Vagina (tissue), 2 donors: Measurements from ENCODE around the gene GJA3. TPM values are rescaled to one million over a fixed set of nuclear protein-coding genes. Genes with fewer than 3 reads are reported as not detected.

Experiments used
- DNase-seq, 2 donors: peaks; one replicate each; pipeline ENCODE4 v3.0.0-alpha.2; 2017; ENCODE audit errors: extremely low spot score in 2 of 2
- H3K27ac ChIP-seq: fragments of 200-600 bp; sonication (generic); one replicate; pipeline ENCODE4 v1.5.1; 2019
- H3K27me3 ChIP-seq: fragments of 200-600 bp; sonication (generic); one replicate; pipeline ENCODE4 v1.5.1; 2019
- H3K36me3 ChIP-seq, 2 donors: fragments of 200-600 bp; sonication (generic); one replicate each; pipeline ENCODE4 v1.5.1; 2017 to 2019
- H3K4me1 ChIP-seq: fragments of 200-600 bp; sonication (generic); one replicate; pipeline ENCODE4 v1.5.1; 2019
- H3K4me3 ChIP-seq, 2 donors: fragments of 200-600 bp; sonication (generic); 1 replicate in 1 of 2; 2 replicates in 1 of 2; pipeline ENCODE4 v1.5.1; 2016 to 2019
- H3K9me3 ChIP-seq: fragments of 200-600 bp; sonication (generic); one replicate; pipeline ENCODE4 v1.5.1; 2019
- POLR2A ChIP-seq, 2 donors: fragments of 450-650 bp; IDR thresholded peaks; one replicate each; pipeline ENCODE4 v1.6.1; 2017; ENCODE audit warnings: antibody characterized with exemption in 2 of 2, mild to moderate bottlenecking in 2 of 2, moderate library complexity in 2 of 2
- POLR2AphosphoS5 ChIP-seq, 2 donors: sonication (generic); formaldehyde crosslinking; IDR thresholded peaks; one replicate each; pipeline ENCODE4 v1.9.0; 2017; ENCODE audit warnings: antibody characterized with exemption in 2 of 2, mild to moderate bottlenecking in 2 of 2, low read depth in 1 of 2; ENCODE audit not compliant: insufficient read depth in 1 of 2
- intact Hi-C: fragments of 100-400 bp; cut with DNase I; formaldehyde crosslinking; loops from one replicate; pipeline ENCODE4 v1.15.1; 2023
- total RNA-seq: library from RNA; depleted of rRNA; stranded (reverse); fragments of >200 nt; gene quantifications from one replicate; pipeline ENCODE4 v1.2.3, GENCODE V29; 2016
- TF ChIP-seq, protein P1 (sequence below), 3 experiments: fragments of 450-650 bp in 2 of 3; fragments of 200-600 bp in 1 of 3; sonication (generic) in 1 of 3; IDR thresholded peaks; one replicate each; pipeline ENCODE4 v1.5.1; 2017 to 2019; ENCODE audit warnings: antibody characterized with exemption in 3 of 3, mild to moderate bottlenecking in 2 of 3, moderate library complexity in 2 of 3

The GJA3 gene
- total RNA-seq, 1 donor from 2014 or later, result not detected

DNA sequence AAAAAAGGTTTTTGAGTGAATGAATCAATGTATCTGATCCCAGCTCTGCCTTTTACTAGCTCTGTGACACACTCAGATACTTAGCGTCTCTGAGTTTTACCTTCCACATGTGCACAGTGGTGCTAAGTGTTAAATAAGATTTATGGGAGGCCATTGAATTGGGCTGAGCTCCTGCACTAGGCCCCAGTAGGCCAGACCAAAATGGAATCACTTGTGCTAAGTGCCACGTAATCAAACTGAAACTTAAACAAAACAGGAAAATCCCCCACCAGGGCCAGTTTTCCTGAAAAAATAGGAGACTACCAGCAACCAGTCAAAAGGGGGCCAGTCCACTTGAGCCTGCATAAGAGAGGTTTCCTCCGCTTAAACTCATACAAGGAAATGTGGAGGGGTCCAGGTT lies 40.9 kb downstream of the GJA3 start:
- Histone ChIP-seq H3K27ac (peak overlapping the region; percentile 79), H3K9me3 (no peaks in the 10 kb centered on the region), H3K36me3 (no peaks in the 10 kb centered on the region), H3K4me1 (peaks cover 9% of the 10 kb centered on the region), H3K4me3 (peak overlapping the region in 1 of 2 donors; percentile 32), H3K27me3 (no peaks in the 10 kb centered on the region)
- DNase-seq, result no peak
- TF ChIP-seq POLR2A (IDR thresholded peaks at IDR 0.05) (no peak), POLR2AphosphoS5 (IDR thresholded peaks at IDR 0.05; ENCODE audit: insufficient read depth in 1 of 2, low read depth in 1 of 2) (no peak)
- TF ChIP-seq, protein P1, sequence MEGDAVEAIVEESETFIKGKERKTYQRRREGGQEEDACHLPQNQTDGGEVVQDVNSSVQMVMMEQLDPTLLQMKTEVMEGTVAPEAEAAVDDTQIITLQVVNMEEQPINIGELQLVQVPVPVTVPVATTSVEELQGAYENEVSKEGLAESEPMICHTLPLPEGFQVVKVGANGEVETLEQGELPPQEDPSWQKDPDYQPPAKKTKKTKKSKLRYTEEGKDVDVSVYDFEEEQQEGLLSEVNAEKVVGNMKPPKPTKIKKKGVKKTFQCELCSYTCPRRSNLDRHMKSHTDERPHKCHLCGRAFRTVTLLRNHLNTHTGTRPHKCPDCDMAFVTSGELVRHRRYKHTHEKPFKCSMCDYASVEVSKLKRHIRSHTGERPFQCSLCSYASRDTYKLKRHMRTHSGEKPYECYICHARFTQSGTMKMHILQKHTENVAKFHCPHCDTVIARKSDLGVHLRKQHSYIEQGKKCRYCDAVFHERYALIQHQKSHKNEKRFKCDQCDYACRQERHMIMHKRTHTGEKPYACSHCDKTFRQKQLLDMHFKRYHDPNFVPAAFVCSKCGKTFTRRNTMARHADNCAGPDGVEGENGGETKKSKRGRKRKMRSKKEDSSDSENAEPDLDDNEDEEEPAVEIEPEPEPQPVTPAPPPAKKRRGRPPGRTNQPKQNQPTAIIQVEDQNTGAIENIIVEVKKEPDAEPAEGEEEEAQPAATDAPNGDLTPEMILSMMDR (IDR thresholded peaks at IDR 0.05), result no peak
- intact Hi-C loops, result no loop called here

DNA sequence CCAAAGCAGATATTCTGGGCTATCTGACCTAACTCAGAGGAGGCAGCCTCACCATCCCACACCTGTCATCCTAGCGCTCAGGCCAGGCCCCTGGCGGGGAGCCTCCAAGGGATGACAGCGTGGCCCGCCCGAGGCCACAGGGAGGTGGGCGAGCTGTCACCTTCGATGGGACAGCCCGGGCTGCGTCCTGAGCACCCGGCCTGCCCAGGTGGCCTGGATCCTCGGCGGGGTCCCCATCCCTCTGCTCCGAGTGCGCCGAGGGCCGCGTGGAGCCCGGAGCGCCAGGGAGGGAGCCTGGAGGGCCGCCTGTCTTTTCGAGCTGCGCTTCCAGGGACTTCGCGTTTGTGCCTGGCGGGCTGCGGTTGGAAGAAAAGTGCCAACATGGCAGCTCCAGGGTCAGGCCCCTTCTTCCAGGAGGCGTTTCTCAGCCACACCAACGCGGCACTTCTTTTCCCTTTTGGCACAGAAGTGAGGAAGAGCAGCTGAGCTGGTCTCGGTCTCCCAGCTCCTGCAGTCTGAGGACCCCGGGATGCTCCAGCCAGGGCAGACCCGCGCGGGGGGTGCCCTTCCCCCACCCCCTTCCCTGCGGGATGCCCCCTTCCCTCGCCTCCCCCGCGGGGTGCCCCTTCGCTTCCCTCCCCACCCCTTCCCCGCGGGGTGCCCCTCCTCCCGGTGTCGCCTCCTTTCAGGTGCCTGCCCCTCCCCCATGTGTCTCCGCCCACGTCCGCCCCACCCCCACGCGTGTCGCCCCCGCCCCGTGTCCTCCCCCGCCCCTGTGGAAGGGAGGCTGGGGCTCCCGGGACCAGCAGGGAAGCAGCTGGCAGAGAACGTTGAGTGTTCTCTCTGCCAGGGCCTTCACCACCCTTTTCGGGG lies 42.3 kb downstream of the GJA3 start:
- Histone ChIP-seq H3K4me3 (peak overlapping the region; percentile 62 to 90), H3K4me1 (peaks cover 9% of the 10 kb centered on the region), H3K27ac (peak overlapping the region; percentile 79), H3K9me3 (no peaks in the 10 kb centered on the region), H3K27me3 (no peaks in the 10 kb centered on the region), H3K36me3 (no peaks in the 10 kb centered on the region)
- TF ChIP-seq, protein P1 (IDR thresholded peaks at IDR 0.05), result no peak
- TF ChIP-seq POLR2AphosphoS5 (IDR thresholded peaks at IDR 0.05; ENCODE audit: insufficient read depth in 1 of 2, low read depth in 1 of 2), result peak in 1 of 2 donors; percentile 25
- DNase-seq, result no peak
- intact Hi-C loops, result no loop called here

DNA sequence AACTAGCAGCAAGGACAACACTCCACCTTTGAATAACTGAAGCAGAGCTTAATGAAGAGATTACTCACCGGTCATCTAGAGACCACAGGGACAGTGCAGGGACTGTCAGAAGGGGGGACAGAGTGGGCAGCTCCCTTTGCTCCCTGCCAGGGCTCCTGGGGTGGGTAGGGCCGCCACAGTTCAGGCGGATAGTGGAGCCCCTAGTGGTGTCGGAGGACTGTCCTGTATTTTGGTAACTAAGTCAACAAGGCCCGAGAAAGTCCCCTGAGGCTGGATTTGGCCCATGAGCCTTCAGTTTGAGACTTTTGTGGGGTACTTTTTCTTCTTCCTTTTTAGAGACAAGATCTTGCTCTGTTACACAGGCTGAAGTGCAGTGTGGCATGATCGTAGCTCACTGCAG lies 44.6 kb downstream of the GJA3 start:
- no peaks in the 10 kb centered on the region for H3K27me3 ChIP-seq
- H3K4me1 ChIP-seq, result peaks cover 9% of the 10 kb centered on the region
- intact Hi-C loops, result no loop called here
- no peak overlapping the region for H3K4me3 ChIP-seq
- H3K27ac ChIP-seq, result no peak overlapping the region
- DNase-seq, result no peak
- no peak for TF ChIP-seq POLR2AphosphoS5 (IDR thresholded peaks at IDR 0.05; ENCODE audit: insufficient read depth in 1 of 2, low read depth in 1 of 2)
- TF ChIP-seq, protein P1 (IDR thresholded peaks at IDR 0.05), result no peak
- no peak for TF ChIP-seq POLR2A (IDR thresholded peaks at IDR 0.05)
- H3K9me3 ChIP-seq, result no peaks in the 10 kb centered on the region
- no peaks in the 10 kb centered on the region for H3K36me3 ChIP-seq

DNA sequence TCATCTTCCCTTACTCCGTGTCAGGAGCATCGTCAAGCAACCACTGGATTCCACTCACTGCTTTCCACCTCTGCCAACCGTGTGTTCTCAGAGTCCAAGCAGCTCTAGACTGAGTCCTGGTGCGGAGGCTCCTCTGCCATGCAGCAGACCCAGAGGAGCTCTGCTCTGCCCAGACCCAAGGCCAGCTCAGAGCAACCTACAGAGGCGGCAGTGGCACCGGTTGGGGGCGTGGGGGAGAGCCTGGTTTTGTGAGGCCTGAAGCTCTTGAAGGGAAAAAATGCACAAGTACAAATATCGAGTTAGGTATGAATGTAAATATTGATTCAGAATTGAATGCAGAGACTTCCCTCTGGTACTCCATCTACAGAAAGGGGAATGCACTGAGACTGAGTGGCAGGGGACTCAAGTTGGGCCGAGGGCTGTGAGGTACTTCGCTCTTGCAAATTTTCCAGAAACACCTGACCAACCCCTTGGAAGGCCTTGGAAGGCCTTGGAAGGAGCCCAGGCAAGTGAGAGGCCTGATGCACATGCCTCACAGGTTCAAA lies 46.7 kb downstream of the GJA3 start:
- H3K4me1 ChIP-seq, result peaks cover 9% of the 10 kb centered on the region
- intact Hi-C loops, result no loop called here
- H3K9me3 ChIP-seq, result no peaks in the 10 kb centered on the region
- DNase-seq, result no peak
- TF ChIP-seq POLR2AphosphoS5 (IDR thresholded peaks at IDR 0.05; ENCODE audit: insufficient read depth in 1 of 2, low read depth in 1 of 2), result no peak
- no peak for TF ChIP-seq POLR2A (IDR thresholded peaks at IDR 0.05)
- TF ChIP-seq, protein P1 (IDR thresholded peaks at IDR 0.05), result no peak
- no peaks in the 10 kb centered on the region for H3K27me3 ChIP-seq
- no peak overlapping the region for H3K27ac ChIP-seq
- no peaks in the 10 kb centered on the region for H3K36me3 ChIP-seq
- no peak overlapping the region for H3K4me3 ChIP-seq

DNA sequence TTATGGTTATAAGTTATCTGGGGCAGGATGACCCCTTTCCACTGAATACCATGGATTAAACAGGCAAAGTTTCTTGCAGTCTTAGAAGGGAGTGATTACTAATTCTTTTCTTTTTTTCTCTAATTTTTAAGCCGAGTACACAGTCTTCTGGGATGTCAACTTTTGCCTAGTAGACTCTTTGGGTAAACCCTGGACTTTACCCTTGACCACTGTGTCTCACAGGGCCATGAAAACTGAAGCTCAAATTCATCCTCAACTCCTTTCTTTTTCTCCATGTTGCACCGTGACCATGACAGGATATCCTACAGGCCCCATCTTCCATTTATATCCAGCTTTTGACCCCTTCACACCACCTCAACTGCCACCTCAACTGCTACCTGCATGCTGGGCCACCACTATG lies 51.8 kb downstream of the GJA3 start:
- TF ChIP-seq POLR2A (IDR thresholded peaks at IDR 0.05), result no peak
- TF ChIP-seq POLR2AphosphoS5 (IDR thresholded peaks at IDR 0.05; ENCODE audit: insufficient read depth in 1 of 2, low read depth in 1 of 2), result no peak
- TF ChIP-seq, protein P1 (IDR thresholded peaks at IDR 0.05), result no peak
- H3K4me1 ChIP-seq, result no peaks in the 10 kb centered on the region
- H3K27ac ChIP-seq, result no peak overlapping the region
- no peaks in the 10 kb centered on the region for H3K36me3 ChIP-seq
- H3K9me3 ChIP-seq, result no peaks in the 10 kb centered on the region
- intact Hi-C loops, result no loop called here
- no peaks in the 10 kb centered on the region for H3K27me3 ChIP-seq
- no peak for DNase-seq
- no peak overlapping the region for H3K4me3 ChIP-seq
